A673 (cell line): ENCODE results near the gene PDE4DIP.
"Not testable (repeated sequence)": the region's sequence is repeated elsewhere in the genome, so short reads cannot be mapped to it uniquely, and the experiment has no call there.

Experiments
- CTCF ChIP-seq: fragments of 300-800, 200-600 bp; sonication (generic); conservative IDR thresholded peaks from 2 replicates; pipeline ENCODE4 v1.5.1; 2017; ENCODE audit warnings: low read depth, mild to moderate bottlenecking, antibody characterized with exemption, low read length, moderate library complexity, mixed read lengths
- EZH2 ChIP-seq: fragments of 200-600 bp; sonication (generic); IDR thresholded peaks from 2 replicates; pipeline ENCODE4 v1.6.1; 2017; ENCODE audit warnings: borderline replicate concordance, low read depth, mild to moderate bottlenecking, mixed read lengths, antibody characterized with exemption, low read length; ENCODE audit not compliant: poor library complexity, severe bottlenecking

GRCh38 chr1:148952938-148953616, 108.8 kb downstream of the PDE4DIP start:
- TF ChIP-seq CTCF, EZH2: not testable (repeated sequence)
